GM19467 (cell line): Measurements from ENCODE around the gene SYTL2.

Experiments used
- ATAC-seq: cut with Tn5 transposase; IDR thresholded peaks from one replicate; pipeline ENCODE4 v1.9.1; 2021; ENCODE audit warnings: mild to moderate bottlenecking, moderate library complexity; ENCODE audit not compliant: unreplicated experiment

SYTL2 gene

DNA sequence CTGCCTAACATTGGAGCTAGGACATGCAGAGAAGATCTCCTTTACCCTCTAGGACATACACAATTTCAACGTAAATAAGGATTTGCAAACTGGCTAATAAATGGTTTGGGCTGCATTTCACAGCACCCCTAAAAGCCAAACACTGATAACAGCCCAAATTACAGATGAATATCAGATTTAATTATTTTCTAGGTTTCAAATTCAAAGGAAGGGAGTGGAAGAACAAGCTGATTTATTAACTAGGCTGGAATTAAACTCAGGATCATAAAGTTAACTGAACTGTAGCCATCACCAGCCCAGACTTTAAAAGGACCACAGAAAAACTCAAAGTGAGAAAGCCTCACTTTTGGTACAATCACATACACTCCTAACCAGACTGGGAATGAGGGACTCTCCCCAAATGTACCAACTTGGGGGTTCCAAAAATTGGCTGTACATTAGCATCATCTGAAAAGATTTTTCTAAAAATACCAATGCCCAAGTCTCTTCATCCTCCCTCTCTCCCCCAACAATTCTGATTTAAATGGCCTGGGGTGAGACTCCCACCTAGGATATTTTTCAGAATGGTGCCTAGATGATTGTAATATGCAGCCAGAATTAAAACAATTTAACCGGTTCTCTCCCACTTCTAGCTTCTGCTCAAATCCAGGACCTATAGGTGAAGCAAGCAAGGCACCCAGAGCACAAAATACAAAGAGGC lies 43.5 kb downstream of the SYTL2 start:
- ATAC-seq = no peak

DNA sequence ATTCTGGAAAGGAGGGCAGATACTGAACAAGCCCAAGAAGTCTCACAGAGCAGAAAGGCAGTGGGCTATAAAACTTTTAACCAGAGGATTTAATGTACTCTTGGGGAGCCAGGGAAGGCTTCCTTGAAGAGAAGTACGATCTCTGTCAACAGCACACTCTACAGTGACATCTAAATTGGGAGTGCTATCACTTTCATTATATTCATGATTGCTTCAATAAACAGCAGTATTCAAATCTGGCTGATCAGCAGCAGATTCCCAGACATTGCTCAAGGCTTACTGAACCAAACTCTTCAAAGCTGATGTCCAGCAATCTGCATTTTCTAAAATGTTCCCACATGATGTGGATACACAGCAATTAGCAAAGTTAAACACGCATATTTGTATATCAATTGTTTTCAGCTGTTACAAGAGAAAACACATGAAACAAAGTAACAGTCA lies 44.2 kb downstream of the SYTL2 start:
- ATAC-seq = no peak

DNA sequence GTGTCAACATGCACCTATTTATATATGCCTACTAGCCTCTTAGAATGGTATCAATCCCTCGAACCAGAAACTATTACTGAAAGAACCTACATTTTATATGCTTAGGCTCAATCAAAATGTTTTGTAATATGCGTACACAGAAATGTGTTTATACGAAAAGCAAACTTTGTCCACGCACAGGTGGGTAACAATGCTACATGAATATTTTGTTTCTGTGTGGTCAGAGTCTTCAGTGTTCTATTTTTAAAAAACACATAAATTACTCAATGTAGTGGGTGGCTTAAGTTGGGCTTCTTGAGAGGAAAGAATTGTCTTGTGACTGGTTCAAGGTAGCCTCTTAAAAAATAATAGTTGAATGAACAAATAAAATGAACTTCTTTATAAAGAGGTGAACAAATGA lies 46.1 kb downstream of the SYTL2 start:
- ATAC-seq = no peak

DNA sequence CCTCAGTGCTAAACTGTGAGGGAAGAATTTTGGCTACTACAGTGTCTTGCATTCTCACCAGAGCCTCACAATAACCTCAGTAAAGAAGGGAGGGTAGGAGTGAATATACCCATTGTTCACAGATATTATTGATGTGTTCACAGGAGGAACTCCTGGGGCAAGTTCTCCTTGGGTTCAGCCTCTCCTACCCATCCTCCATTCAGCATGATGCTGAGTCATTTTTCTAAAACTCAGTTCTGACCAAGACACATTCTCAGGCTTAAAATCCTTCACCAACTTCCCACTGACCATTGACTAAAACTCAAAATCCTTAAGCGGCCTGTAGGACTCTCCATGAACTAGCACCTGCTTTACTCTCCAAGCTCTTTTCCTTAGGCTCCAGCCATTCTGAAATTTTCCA lies 48.7 kb downstream of the SYTL2 start:
- ATAC-seq = no peak

DNA sequence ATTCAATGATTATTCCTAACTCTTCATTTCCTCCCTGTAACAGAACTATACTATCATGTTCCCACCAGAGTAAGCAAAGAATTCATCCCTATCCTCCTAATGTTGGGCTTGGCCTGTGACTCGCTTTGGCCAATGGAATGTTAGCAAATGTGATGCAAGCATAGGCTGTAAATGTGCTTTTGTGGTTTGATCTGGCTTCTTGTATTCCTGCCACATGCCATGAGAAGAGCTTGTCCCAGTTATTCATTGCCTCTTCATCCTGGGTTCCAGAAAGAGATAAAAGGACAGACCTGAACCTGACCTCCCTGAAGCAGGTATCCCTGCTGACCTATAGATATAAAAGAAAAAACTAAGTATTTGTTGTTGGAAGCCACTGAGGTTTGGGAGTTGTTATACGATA lies 51.0 kb downstream of the SYTL2 start:
- no peak for ATAC-seq

DNA sequence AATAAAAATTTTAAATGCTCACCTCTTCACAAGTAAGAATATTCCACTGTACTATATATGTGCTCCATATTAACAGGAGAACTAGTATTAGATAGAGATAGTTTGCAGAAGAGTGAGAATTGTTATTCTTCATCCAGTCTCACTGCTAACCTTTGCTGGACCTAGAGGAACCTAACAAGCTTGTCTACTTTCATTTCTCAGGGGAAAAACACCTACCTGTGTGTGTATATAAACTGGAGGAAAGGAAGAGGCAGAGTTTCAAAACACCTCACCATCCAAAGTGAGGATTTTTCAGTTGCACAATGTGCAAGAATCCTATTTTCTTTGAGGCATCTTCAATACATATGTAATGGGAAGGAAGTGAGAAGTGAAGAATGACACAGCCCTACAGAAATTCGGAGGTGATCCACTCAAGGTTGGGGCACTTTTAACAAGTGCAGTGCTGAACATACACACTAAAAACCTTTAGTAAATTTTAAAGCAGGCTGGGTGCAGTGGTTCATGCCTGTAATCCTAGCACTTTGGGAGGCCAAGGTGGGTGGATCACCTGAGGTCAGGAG lies 52.4 kb downstream of the SYTL2 start:
- no peak for ATAC-seq

DNA sequence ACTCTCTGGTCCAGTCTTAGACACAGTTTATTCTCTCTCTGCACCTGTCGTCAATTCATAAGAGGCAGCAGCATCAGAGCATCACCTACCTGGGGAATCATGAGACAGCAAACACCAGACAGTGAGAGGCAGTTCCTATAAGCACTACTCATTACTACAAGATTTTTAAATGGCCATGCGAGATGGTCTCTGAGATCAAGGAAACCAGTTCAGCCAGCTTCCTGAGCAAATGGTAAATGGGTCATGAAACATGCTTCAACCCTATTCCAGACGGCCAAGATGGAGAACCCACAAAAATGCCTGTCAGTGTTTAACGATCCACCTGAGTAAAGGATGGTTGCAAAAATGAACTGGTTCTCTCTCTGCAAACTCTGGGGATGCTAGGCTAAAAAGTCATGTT lies 52.9 kb downstream of the SYTL2 start:
- no peak for ATAC-seq

DNA sequence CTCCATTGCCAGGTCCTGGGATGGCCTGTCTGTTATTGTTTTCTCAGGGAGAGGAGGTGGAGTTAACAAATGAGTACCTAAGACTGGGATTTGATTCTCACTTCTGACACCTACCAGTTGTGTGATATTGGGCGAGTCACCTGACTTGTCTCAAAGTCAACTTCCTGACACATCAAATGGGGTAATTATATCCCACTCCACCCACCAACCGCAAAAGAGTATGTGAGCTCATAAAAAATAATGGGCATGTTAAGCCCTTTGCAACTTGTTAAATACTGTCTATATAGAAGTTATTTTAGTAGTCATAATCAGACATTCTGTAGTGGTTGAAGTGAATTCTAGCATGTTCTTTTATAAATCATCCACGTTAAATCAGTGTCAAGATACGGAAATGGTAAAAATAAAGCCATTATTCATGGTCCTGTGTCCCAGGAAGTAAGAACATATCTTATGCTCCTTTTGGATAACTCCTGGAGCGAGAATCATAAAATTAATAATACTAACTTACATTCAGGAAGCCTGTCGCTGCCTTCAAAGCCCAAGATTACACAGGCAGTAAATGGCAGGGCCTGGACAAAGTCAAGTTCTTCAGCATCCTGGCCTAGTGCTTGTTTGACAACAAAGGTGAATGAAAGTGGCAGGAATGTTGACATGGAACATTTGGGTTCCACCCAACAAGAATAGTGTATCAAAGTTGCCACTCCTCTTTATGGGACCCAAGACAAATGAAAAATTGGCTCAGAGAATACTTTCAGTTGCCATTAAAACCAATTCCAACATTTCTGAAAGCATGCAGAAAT lies 54.3 kb downstream of the SYTL2 start:
- no peak for ATAC-seq

DNA sequence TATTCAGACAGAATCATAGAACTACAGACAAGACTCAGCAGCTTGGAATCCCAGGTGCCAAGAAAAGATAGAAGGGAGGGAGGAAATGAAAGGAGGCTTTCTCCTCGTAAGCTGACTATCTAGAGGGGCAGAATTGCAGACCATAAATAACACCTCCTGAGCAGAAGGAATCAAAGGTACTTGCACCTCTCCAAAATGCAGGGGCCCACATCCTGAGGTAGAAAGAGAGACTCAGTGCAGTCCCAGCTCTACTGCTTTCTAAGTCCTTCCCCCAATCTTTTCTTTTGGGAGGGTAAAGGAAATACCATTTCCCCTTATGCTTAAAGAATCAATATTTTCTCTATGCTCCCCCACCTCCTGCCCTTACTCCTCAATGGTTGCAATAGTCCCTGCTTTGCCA lies 55.2 kb downstream of the SYTL2 start:
- no peak for ATAC-seq

DNA sequence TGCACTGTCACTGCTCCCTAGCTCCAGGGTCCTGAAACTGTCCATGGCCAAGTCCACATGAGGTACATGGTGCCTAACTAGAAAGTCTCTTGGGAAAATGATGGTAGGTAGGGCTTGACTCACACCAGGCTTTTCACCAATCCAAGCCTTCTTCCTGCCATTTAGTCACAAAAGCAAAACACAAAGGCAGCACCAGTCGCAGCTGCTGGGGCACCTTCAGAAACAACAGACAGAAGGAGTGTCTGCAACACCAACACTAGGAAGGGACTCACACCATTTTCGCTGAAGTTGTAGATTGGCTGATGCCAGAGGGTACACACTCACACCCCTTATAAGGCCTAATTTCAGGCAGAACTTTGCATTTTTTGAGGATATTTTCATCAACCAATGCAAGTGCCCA lies 55.7 kb downstream of the SYTL2 start:
- ATAC-seq = no peak

DNA sequence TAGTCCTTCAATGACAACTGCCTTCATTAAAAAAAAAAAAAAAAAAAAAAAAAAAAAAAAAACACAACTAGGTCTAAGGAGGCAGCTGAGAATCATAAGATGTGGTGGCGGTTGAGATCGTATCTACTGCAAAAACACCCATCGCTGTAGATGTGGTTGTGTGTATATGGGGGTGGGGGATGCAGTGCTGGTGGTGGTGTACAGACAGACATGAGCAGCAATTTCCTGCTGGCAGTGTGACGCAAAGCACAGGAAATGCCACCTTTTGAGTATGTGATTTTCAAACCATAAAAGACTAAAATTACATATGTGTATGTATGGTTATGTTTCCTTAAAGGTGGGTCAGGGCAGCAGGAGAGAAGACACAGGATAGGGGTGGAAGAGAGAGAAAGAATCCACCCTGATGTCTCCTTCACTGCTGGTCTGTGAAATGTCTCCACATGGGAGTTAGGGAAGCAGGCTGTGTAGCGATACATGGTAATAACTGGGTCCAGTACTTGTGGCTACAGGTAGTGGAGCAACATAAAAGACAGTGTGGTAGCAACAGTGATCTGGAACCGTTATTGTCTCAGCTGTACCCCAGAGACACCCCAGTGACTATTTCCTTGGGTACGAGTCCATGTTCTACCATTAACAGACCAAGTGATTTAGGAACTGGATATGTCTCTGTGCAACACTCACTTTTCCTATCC lies 57.9 kb downstream of the SYTL2 start:
- no peak for ATAC-seq

DNA sequence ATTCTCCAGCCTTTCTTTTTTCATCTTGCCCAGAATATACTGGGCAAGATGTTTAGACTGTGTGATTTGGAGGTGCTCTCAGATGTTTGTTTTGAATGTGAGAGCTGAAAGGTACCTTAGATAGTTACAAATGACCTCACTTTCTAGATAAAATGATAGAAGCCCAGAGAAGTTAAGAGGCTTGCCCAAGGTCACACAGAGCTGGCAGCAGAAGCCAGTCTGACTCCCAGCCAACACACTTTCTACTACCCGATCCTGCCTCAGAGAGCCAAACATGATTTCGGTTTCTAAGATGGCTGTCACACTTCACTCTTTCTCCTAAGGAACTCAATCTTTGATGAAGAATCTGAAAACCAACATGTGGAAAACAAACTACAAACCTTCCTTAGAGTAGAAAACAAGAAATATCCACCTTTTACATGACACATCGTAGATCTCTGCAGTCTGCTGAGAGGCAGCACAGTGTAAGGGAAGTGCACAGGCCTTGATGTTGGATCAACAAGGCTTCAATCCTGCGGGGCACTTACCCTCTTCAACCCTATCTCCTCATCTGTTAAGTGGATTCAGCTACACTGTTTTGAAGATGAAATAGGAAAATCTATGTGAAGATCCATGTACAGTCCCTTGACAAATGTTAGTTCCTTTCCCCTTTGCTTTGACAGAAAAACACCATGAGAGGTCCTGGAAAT lies 58.6 kb downstream of the SYTL2 start:
- ATAC-seq = no peak

DNA sequence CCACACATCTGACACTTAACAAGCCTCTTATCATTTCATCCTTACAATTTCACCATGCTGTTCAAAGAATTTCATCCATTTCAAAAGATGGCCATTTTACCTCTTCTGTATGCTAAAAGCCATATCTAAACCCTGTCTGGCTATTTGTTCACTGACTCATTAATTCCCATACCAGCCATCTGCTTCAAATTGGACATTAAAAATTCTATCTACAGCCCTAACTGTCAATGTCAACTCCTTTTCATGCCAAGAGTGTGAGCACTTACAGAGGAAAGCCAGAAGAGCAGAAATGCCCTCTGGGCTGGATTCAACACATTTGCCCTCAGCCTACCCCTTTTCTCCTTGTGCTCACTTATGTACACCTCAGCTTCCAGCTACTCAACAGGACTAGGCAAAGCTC lies 59.2 kb downstream of the SYTL2 start:
- no peak for ATAC-seq

DNA sequence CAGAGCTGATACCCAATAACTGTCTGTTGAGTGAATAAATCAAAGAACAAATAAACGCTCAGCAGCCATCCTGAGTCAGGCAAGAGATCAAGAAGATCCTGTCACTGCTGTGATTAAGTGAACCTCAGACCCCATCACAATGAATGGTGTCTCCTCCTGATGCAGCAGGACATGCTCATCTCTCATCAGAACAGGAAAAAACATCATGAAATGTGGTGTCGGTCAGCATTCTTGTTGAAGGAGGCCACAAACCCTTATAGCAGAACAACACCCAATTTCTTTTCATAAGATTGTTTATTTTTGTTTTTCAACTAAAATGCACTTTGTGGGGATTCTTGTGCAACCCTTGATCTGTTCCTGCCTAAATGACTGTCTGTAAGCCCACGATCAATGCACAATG lies 60.3 kb downstream of the SYTL2 start:
- ATAC-seq = no peak

DNA sequence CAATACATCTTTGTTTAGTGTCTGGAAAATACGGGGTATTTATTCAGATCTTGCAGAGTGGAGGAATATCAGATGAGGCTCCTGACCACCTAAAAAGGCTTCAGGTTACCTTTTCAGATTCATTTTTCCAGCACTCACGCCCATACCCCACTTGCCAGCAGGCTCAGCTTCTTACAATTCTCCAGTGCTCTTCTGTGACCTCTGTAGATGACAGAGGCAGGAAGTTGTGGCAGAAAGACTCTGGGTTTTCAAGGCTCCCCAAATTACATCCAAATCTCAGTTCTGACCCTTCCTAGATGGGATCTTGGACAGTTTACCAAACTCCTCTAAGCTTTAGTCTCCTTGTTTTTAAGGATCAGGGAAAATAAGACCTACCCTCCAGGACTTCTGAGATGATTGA lies 61.1 kb downstream of the SYTL2 start:
- ATAC-seq = no peak

DNA sequence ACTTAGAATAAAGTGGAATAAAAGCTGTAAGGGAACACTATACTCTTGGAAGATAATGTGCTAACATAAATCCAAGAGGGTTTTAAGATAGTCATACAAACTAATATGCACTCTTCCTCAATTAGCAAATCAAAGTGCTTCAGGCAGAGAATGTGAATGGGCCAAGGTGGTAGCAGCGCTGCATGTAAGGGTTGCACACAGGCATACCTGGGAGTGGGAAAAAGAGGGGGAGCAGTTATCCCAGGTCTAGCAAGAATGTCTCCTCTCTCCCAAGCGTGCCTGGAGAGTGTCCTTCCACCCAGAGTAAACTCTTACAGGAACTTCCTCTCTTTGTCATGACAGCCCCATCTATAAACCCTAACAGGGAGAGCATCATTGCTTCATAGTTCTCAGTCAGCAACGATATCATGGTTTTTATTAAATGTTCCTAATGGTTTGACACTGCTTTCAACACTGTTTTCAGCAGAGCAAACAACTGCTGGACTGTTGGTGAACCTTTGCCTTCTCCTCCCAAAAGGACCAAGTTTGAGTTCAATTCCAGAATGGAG lies 61.6 kb downstream of the SYTL2 start:
- ATAC-seq = no peak

DNA sequence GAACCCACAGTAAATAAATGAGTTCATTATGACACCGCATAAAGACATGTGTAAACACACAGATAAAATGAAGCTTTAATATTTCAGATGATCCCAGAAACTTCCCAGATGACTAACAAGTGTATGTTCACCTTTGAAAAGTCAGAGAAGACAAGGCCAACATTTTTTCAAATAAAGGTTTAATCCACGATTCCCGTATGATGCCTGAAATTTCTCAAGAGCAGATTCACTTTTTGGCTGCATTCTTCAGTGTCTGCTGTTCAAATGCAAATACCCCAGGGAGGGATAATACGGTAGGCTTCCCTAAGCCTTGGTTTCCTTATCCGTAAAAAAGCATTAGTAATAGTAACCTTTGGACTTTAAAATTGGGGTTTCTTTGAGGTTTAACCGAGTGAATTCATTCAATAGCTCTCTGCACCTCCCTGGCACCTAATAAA lies 62.5 kb downstream of the SYTL2 start:
- no peak for ATAC-seq

DNA sequence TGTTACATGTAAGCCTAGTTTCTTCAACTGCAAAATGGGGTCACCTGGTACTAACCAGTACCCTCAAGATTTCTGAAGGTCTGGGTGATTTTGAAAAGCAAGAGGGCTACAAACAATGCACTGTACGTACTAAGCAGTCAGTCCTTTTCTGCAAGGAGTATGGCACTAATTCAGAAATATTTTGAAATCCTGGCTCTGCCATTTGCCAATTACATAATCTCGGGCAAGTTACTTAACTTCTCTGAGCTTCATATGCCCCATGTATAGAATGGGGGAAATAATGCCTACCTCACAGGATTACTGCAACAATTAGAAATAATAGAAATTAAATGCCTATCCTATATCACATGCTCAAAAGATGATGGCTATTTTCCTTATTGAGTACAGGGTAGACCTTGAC lies 64.3 kb downstream of the SYTL2 start:
- ATAC-seq = no peak

DNA sequence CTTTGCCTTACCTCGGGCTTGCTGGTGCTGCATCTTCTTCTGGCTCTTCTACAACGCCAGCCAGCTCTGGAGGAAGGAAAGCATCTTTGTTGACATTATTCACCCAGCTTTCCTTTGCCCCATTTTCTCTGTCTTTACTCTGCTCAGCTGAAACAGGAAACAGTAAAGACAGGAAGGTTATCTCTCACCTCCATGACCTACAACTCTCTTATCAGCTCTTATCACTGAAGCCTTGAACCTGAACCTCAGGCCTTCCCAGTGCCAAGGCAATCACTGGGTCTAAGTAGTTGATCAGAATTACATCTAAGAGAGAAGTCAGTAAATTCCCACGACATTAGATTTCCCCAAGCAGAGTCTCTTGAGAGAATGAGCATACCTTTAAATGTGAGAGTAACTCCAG lies 65.3 kb downstream of the SYTL2 start:
- ATAC-seq = no peak

DNA sequence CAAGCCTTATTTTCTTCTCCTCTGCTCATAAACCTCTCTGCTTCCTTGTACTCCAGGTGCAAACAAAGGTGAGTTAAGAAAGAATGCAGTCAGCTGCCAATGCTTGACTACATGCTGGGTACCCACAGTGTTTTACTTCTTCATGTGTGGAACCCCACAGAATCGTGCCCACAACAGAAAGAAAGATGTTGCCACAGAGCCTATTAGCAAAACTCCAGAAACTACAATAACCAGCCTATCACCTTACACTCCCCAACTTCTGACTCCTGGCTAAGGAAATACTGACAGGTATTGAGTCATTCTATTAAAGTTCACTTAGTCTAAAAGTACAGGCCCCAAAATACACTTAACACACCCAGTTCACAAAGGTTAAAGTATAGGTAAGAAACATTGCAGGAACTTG lies 68.1 kb downstream of the SYTL2 start:
- ATAC-seq = no peak

DNA sequence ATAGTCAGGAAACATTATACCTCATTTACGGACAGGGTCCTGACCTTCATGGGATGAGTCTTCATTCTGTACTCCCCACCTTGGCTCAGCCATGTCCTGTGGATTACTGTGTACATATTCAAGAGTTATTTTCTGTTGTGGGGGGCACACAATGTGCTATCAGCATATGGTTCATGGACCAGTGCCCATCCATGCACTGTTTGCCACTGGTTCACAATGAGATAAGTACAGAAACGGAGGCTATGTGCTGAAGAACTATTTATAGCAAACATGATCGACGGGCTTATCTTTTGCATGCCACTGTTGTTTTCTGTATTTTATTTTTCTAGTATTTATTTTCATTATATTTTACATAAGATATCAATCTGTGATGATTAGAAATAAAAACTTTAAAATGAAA lies 68.6 kb downstream of the SYTL2 start:
- no peak for ATAC-seq
